HEK293 (cell line): Measurements from ENCODE around the gene CSNK2A2.

ENCODE experiments used
- CTCF ChIA-PET: fragments of 350-600 bp; formaldehyde crosslinking; extraction: SDS; loops from one replicate; lab custom pipeline; 2021; ENCODE audit warnings: antibody characterized with exemption; lab: Yijun Ruan, JAX
- POLR2A ChIA-PET: fragments of 300-600 bp; formaldehyde crosslinking; extraction: SDS; loops from one replicate; lab custom pipeline; 2020; ENCODE audit warnings: antibody characterized with exemption, inconsistent platforms; lab: Yijun Ruan, JAX
- H3K27ac ChIP-seq: fragments of 200-500 bp; sonication (Bioruptor generic); 2 replicates; pipeline ENCODE4 v1.5.1; 2014; ENCODE audit warnings: low read depth, low read length, control low read depth, inconsistent platforms; ENCODE audit errors: extremely low read depth
- H3K36me3 ChIP-seq, 2 experiments: fragments of 200-500 bp in 1 of 2; sonication (Bioruptor generic) in 1 of 2; 1 replicate in 1 of 2; 2 replicates in 1 of 2; pipeline ENCODE4 v1.5.1; 2014 to 2017; ENCODE audit warnings: inconsistent platforms in 2 of 2, low read length in 2 of 2; ENCODE audit not compliant: control insufficient read depth in 2 of 2, insufficient read depth in 1 of 2
- H3K4me1 ChIP-seq: fragments of 200-500 bp; sonication (Bioruptor generic); 2 replicates; pipeline ENCODE4 v1.5.1; 2014; ENCODE audit warnings: mild to moderate bottlenecking, low read length, inconsistent platforms; ENCODE audit not compliant: control insufficient read depth, insufficient read depth
- H3K4me3 ChIP-seq: 2 replicates; pipeline ENCODE4 v1.5.1; 2011; ENCODE audit warnings: low read depth, mild to moderate bottlenecking, control low read depth, low read length, moderate library complexity
- H3K9me3 ChIP-seq: fragments of 200-500 bp; sonication (Bioruptor generic); 2 replicates; pipeline ENCODE4 v1.5.1; 2014; ENCODE audit warnings: low read depth, low read length, inconsistent platforms; ENCODE audit not compliant: control insufficient read depth, insufficient read depth
- HIC1 ChIP-seq: fragments of 450-650 bp; formaldehyde crosslinking; IDR thresholded peaks from 2 replicates; pipeline ENCODE4 v1.5.1; 2016; ENCODE audit warnings: missing biosample characterization, missing genetic modification characterization
- OSR2 ChIP-seq: fragments of 450-650 bp; formaldehyde crosslinking; IDR thresholded peaks from 2 replicates; pipeline ENCODE4 v1.5.1; 2016; ENCODE audit warnings: missing biosample characterization, missing genetic modification characterization
- PBX3 ChIP-seq: sonication (generic); formaldehyde crosslinking; IDR thresholded peaks from 2 replicates; pipeline ENCODE4 v1.8.1; 2022; ENCODE audit warnings: mild to moderate bottlenecking, moderate library complexity, missing genetic modification reagents
- PRDM10 ChIP-seq: fragments of 450-650 bp; formaldehyde crosslinking; IDR thresholded peaks from 2 replicates; pipeline ENCODE4 v1.5.1; 2016; ENCODE audit warnings: missing biosample characterization, missing genetic modification characterization
- PRDM6 ChIP-seq: fragments of 450-650 bp; formaldehyde crosslinking; IDR thresholded peaks from 2 replicates; pipeline ENCODE4 v1.5.1; 2017; ENCODE audit warnings: missing biosample characterization, missing genetic modification characterization
- REPIN1 ChIP-seq: fragments of 450-650 bp; formaldehyde crosslinking; IDR thresholded peaks from 2 replicates; pipeline ENCODE4 v1.5.1; 2017; ENCODE audit warnings: missing biosample characterization, missing genetic modification characterization, low read depth
- YY1 ChIP-seq: fragments of 450-650 bp; formaldehyde crosslinking; IDR thresholded peaks from 2 replicates; pipeline ENCODE4 v1.5.1; 2018; ENCODE audit warnings: missing biosample characterization, missing genetic modification characterization
- ZBTB48 ChIP-seq: fragments of 450-650 bp; formaldehyde crosslinking; IDR thresholded peaks from 2 replicates; pipeline ENCODE4 v1.5.1; 2016; ENCODE audit warnings: missing biosample characterization, missing genetic modification characterization
- ZBTB8A ChIP-seq: fragments of 450-650 bp; formaldehyde crosslinking; IDR thresholded peaks from 2 replicates; pipeline ENCODE4 v1.5.1; 2016; ENCODE audit warnings: missing biosample characterization, missing genetic modification characterization
- ZNF184 ChIP-seq: fragments of 450-650 bp; IDR thresholded peaks from 2 replicates; pipeline ENCODE4 v1.5.1; 2018; ENCODE audit warnings: missing biosample characterization, mild to moderate bottlenecking, missing genetic modification characterization
- ZNF223 ChIP-seq: fragments of 450-650 bp; formaldehyde crosslinking; IDR thresholded peaks from 2 replicates; pipeline ENCODE4 v1.5.1; 2016; ENCODE audit warnings: missing biosample characterization, missing genetic modification characterization
- ZNF324 ChIP-seq: fragments of 450-650 bp; formaldehyde crosslinking; IDR thresholded peaks from 2 replicates; pipeline ENCODE4 v1.5.1; 2016; ENCODE audit warnings: missing biosample characterization, missing genetic modification characterization
- ZNF37A ChIP-seq: fragments of 450-650 bp; IDR thresholded peaks from 2 replicates; pipeline ENCODE4 v1.5.1; 2018; ENCODE audit warnings: missing biosample characterization, missing genetic modification characterization
- ZNF394 ChIP-seq: fragments of 450-650 bp; formaldehyde crosslinking; IDR thresholded peaks from 2 replicates; pipeline ENCODE4 v1.5.1; 2016; ENCODE audit warnings: missing biosample characterization, missing genetic modification characterization, mild to moderate bottlenecking, moderate library complexity, borderline replicate concordance
- ZNF404 ChIP-seq: fragments of 450-650 bp; formaldehyde crosslinking; IDR thresholded peaks from 2 replicates; pipeline ENCODE4 v1.5.1; 2017; ENCODE audit warnings: missing biosample characterization, missing genetic modification characterization
- ZNF473 ChIP-seq: fragments of 450-650 bp; formaldehyde crosslinking; IDR thresholded peaks from 2 replicates; pipeline ENCODE4 v1.5.1; 2017; ENCODE audit warnings: missing biosample characterization, missing genetic modification characterization
- ZNF785 ChIP-seq: fragments of 450-650 bp; formaldehyde crosslinking; IDR thresholded peaks from 2 replicates; pipeline ENCODE4 v1.5.1; 2016; ENCODE audit warnings: missing biosample characterization, missing genetic modification characterization
- ZNF830 ChIP-seq: fragments of 450-650 bp; IDR thresholded peaks from 2 replicates; pipeline ENCODE4 v1.5.0; 2018; ENCODE audit warnings: missing biosample characterization, missing genetic modification characterization, low read depth, mild to moderate bottlenecking, moderate library complexity
- TF ChIP-seq, protein P1 (sequence below): fragments of 450-650 bp; formaldehyde crosslinking; IDR thresholded peaks from 2 replicates; pipeline ENCODE4 v1.5.1; 2017; ENCODE audit warnings: missing biosample characterization, missing genetic modification characterization
- TF ChIP-seq, protein P2 (sequence below): fragments of 450-650 bp; formaldehyde crosslinking; IDR thresholded peaks from 2 replicates; pipeline ENCODE4 v1.5.1; 2016; ENCODE audit warnings: missing biosample characterization, missing genetic modification characterization

CSNK2A2 gene

DNA sequence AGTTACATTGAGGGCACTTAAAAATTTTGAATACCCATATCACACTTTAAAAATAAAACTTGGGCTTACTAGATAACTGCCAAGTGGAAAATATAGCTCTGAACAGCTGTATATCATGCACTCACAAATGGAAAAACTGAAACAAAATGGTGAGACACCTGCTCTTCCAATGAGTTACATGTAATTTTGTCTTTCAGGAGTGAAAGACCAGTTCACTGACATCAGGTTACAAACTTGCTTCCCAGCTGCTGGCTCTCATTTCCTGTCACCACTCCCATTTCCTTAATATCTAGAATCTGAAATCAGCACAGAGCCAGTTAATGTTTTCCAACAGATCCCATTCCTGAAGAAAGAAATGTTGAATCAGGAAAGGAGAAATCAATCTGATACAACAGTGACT is 10.8 kb downstream of the CSNK2A2 start:
- no peaks in the 10 kb centered on the region for H3K9me3 ChIP-seq
- H3K4me1 ChIP-seq, result no peaks in the 10 kb centered on the region
- H3K4me3 ChIP-seq, result no peak overlapping the region
- POLR2A ChIA-PET, result no interaction called here
- no peak overlapping the region for H3K27ac ChIP-seq
- H3K36me3 ChIP-seq, result peaks cover 44 to 91% of the 10 kb centered on the region in 2 experiments
- TF ChIP-seq PBX3 (CRISPR knock-in tag), result no peak
- no peak for TF ChIP-seq PRDM10 (tag by site-specific recombination)
- TF ChIP-seq ZNF37A, result no peak
- no peak for TF ChIP-seq ZNF184 (tag by site-specific recombination)
- no peak for TF ChIP-seq YY1 (tag by site-specific recombination)
- no peak for TF ChIP-seq HIC1
- TF ChIP-seq ZNF324 (tag by site-specific recombination), result no peak
- TF ChIP-seq ZNF473 (tag by site-specific recombination), result no peak
- no peak for TF ChIP-seq ZNF785
- TF ChIP-seq ZNF394 (tag by site-specific recombination), result no peak
- TF ChIP-seq ZNF404 (tag by site-specific recombination), result no peak
- no peak for TF ChIP-seq ZNF830 (tag by site-specific recombination)
- TF ChIP-seq REPIN1, result no peak
- no peak for TF ChIP-seq OSR2 (tag by site-specific recombination)
- TF ChIP-seq PRDM6 (tag by site-specific recombination), result no peak
- TF ChIP-seq ZBTB8A (tag by site-specific recombination), result no peak
- no peak for TF ChIP-seq ZNF223
- TF ChIP-seq, protein P1, sequence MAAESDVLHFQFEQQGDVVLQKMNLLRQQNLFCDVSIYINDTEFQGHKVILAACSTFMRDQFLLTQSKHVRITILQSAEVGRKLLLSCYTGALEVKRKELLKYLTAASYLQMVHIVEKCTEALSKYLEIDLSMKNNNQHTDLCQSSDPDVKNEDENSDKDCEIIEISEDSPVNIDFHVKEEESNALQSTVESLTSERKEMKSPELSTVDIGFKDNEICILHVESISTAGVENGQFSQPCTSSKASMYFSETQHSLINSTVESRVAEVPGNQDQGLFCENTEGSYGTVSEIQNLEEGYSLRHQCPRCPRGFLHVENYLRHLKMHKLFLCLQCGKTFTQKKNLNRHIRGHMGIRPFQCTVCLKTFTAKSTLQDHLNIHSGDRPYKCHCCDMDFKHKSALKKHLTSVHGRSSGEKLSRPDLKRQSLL (tag by site-specific recombination), result no peak
- TF ChIP-seq, protein P2, sequence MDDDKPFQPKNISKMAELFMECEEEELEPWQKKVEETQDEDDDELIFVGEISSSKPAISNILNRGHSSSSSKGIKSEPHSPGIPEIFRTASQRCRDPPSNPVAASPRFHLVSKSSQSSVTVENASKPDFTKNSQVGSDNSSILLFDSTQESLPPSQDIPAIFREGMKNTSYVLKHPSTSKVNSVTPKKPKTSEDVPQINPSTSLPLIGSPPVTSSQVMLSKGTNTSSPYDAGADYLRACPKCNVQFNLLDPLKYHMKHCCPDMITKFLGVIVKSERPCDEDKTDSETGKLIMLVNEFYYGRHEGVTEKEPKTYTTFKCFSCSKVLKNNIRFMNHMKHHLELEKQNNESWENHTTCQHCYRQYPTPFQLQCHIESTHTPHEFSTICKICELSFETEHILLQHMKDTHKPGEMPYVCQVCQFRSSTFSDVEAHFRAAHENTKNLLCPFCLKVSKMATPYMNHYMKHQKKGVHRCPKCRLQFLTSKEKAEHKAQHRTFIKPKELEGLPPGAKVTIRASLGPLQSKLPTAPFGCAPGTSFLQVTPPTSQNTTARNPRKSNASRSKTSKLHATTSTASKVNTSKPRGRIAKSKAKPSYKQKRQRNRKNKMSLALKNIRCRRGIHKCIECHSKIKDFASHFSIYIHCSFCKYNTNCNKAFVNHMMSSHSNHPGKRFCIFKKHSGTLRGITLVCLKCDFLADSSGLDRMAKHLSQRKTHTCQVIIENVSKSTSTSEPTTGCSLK (tag by site-specific recombination), result no peak
- TF ChIP-seq ZBTB48 (tag by site-specific recombination), result no peak
- TF ChIP-seq, all 188 proteins: peak for 0
- CTCF ChIA-PET, result interaction anchor here (0.7 kb wide), 1 partner anchor 113 kb away, joined by 4 read pairs; no protein-coding TSS in a partner anchor
